OCI-LY7 (cell line): ENCODE measurements around the gene CXCR5. TPM values are rescaled to one million over a fixed set of nuclear protein-coding genes. Genes with fewer than 3 reads are reported as not detected.

Source experiments
- BruUV-seq: library from RNA; stranded (reverse); fragments of 400-500 nt; replicated peaks from 2 replicates; lab custom pipeline; 2021; lab: Mats Ljungman, UMichigan
- CTCF ChIA-PET: fragments of 300-600 bp; sonication (Branson Sonifier 250); formaldehyde crosslinking; loops from one replicate; lab custom pipeline; 2022; ENCODE audit warnings: antibody characterized with exemption; ENCODE audit not compliant: unreplicated experiment; lab: Charles Lee
- POLR2A ChIA-PET: fragments of 300-600 bp; sonication (Branson Sonifier 250); formaldehyde crosslinking; loops from one replicate; lab custom pipeline; 2022; ENCODE audit warnings: antibody characterized with exemption; lab: Charles Lee
- DNase-seq: peaks from one replicate; pipeline ENCODE4 v3.0.0-alpha.2; 2015; ENCODE audit warnings: low spot score
- H2AFZ ChIP-seq: fragments of 200-600 bp; sonication (generic), shearing (Covaris generic); 2 replicates; pipeline ENCODE4 v1.6.1; 2014; ENCODE audit warnings: mild to moderate bottlenecking, antibody characterized with exemption, low read length, moderate library complexity
- H3K27ac ChIP-seq: fragments of 200-600 bp; sonication (generic); 2 replicates; pipeline ENCODE4 v1.5.1; 2014; ENCODE audit warnings: mixed run types, low read depth, mild to moderate bottlenecking, moderate library complexity, low read length, inconsistent platforms; ENCODE audit not compliant: poor library complexity, severe bottlenecking
- H3K36me3 ChIP-seq: fragments of 200-600 bp; sonication (generic); 2 replicates; pipeline ENCODE4 v1.6.1; 2014; ENCODE audit warnings: mild to moderate bottlenecking, antibody characterized with exemption, low read length, moderate library complexity, mixed read lengths; ENCODE audit not compliant: insufficient read depth
- H3K4me1 ChIP-seq: fragments of 200-600 bp; sonication (generic); 2 replicates; pipeline ENCODE4 v1.5.1; 2014; ENCODE audit warnings: mild to moderate bottlenecking, low read length; ENCODE audit not compliant: insufficient read depth, poor library complexity, severe bottlenecking
- H3K4me2 ChIP-seq: fragments of 200-600 bp; sonication (generic); 2 replicates; pipeline ENCODE4 v1.6.1; 2014; ENCODE audit warnings: mild to moderate bottlenecking, low read length
- H3K4me3 ChIP-seq: fragments of 200-600 bp; sonication (generic); 2 replicates; pipeline ENCODE4 v1.5.1; 2014; ENCODE audit warnings: mild to moderate bottlenecking, low read depth, low read length; ENCODE audit not compliant: poor library complexity, severe bottlenecking
- H3K79me2 ChIP-seq: fragments of 200-600 bp; sonication (generic); 2 replicates; pipeline ENCODE4 v1.6.1; 2016; ENCODE audit warnings: low read depth, mild to moderate bottlenecking, low read length, moderate library complexity, mixed read lengths; ENCODE audit not compliant: insufficient read depth
- H3K9me2 ChIP-seq: fragments of 200-600 bp; sonication (generic); 2 replicates; pipeline ENCODE4 v1.6.1; 2016; ENCODE audit warnings: mild to moderate bottlenecking, low read length, mixed read lengths; ENCODE audit not compliant: insufficient read depth
- H3K9me3 ChIP-seq: fragments of 200-600 bp; sonication (generic); 2 replicates; pipeline ENCODE4 v1.6.1; 2014; ENCODE audit warnings: mild to moderate bottlenecking, mixed run types, low read length, mixed read lengths
- H4K20me1 ChIP-seq: fragments of 200-600 bp; sonication (generic); 2 replicates; pipeline ENCODE4 v1.6.1; 2014; ENCODE audit warnings: mild to moderate bottlenecking, antibody characterized with exemption, low read length, moderate library complexity, mixed read lengths; ENCODE audit not compliant: insufficient read depth
- EZH2phosphoT487 ChIP-seq: fragments of 200-600 bp; sonication (generic); IDR thresholded peaks from 2 replicates; pipeline ENCODE4 v1.6.1; 2018; ENCODE audit warnings: low read depth, borderline replicate concordance, mild to moderate bottlenecking, mixed run types, antibody characterized with exemption, low read length, moderate library complexity, mixed read lengths
- intact Hi-C: fragments of 100-400 bp; cut with micrococcal nuclease; formaldehyde crosslinking; loops from one replicate; pipeline ENCODE4 v1.10.0; 2022; ENCODE audit not compliant: unreplicated experiment
- total RNA-seq, 2 experiments: library from RNA; depleted of rRNA in 1 of 2; stranded (reverse); fragments of >200 nt in 1 of 2; shearing (Covaris generic) in 1 of 2; gene quantifications; 2 replicates each; pipeline ENCODE4 v1.2.3, GENCODE V29; 2014 to 2022
- TF ChIP-seq, protein P1 (sequence below): fragments of 200-600 bp; sonication (generic); conservative IDR thresholded peaks from 2 replicates; pipeline ENCODE4 v1.5.1; 2014; ENCODE audit warnings: mild to moderate bottlenecking, antibody characterized with exemption, low read length, moderate library complexity, mixed read lengths

CXCR5 gene
- total RNA-seq, 2 experiments from 2014 or later, result 3.3 to 7.3 TPM

DNA sequence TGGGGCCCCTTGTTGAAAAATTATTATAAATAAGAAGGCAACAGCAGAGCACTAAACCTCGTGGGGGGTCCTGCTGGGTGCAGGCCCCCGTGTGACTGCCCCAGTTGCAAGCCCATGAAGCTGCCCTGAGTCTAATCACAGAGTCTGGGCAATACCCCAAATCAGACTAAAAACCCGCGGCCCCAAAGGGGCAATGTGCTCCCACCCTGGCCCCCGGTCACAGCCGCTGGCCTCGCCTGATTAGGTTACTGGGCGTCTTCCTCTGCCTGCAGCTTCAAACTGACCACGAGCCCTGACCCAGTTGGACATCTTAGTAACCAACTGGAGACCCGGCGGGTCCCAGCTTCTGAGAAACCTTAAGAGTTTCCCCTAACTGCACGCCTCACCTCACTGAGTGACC lies 1.6 kb downstream of the CXCR5 start:
- POLR2A ChIA-PET, result interaction anchor here (0.5 to 1.9 kb wide), 7 partner anchors 13 to 85 kb away, joined by 3 to 6 read pairs (median 4); no protein-coding TSS in a partner anchor
- no peaks in the 10 kb centered on the region for H4K20me1 ChIP-seq
- no peak overlapping the region for H3K27ac ChIP-seq
- peak overlapping the region; percentile 61 for H3K4me3 ChIP-seq
- no peak for DNase-seq
- CTCF ChIA-PET, result interaction anchor here (0.6 to 1.5 kb wide), 3 partner anchors 9 to 133 kb away, joined by 5 to 7 read pairs (median 6); partner anchors contain the start of genes RPS25 and TRAPPC4
- BruUV-seq, result no TSS peak
- TF ChIP-seq, protein P1, sequence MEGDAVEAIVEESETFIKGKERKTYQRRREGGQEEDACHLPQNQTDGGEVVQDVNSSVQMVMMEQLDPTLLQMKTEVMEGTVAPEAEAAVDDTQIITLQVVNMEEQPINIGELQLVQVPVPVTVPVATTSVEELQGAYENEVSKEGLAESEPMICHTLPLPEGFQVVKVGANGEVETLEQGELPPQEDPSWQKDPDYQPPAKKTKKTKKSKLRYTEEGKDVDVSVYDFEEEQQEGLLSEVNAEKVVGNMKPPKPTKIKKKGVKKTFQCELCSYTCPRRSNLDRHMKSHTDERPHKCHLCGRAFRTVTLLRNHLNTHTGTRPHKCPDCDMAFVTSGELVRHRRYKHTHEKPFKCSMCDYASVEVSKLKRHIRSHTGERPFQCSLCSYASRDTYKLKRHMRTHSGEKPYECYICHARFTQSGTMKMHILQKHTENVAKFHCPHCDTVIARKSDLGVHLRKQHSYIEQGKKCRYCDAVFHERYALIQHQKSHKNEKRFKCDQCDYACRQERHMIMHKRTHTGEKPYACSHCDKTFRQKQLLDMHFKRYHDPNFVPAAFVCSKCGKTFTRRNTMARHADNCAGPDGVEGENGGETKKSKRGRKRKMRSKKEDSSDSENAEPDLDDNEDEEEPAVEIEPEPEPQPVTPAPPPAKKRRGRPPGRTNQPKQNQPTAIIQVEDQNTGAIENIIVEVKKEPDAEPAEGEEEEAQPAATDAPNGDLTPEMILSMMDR, result no peak
- no peak for TF ChIP-seq EZH2phosphoT487
- H3K79me2 ChIP-seq, result no peaks in the 10 kb centered on the region
- no peaks in the 10 kb centered on the region for H3K9me3 ChIP-seq
- peak overlapping the region; percentile 75 for H3K4me2 ChIP-seq
- peaks cover 82% of the 10 kb centered on the region for H3K4me1 ChIP-seq
- no peaks in the 10 kb centered on the region for H3K36me3 ChIP-seq
- intact Hi-C loops, result no loop called here
- no peaks in the 10 kb centered on the region for H3K9me2 ChIP-seq
- H2AFZ ChIP-seq, result no peak overlapping the region

- intact Hi-C loops, result no loop called here
- H3K4me1 ChIP-seq, result peaks cover 89% of the 10 kb centered on the region
- peak overlapping the region; percentile 61 for H3K4me3 ChIP-seq
- H3K4me2 ChIP-seq, result peak overlapping the region; percentile 75
- no peak overlapping the region for H2AFZ ChIP-seq
- H3K36me3 ChIP-seq, result no peaks in the 10 kb centered on the region
- H3K79me2 ChIP-seq, result no peaks in the 10 kb centered on the region
- DNase-seq, result no peak
- POLR2A ChIA-PET, result interaction anchor here (0.5 to 1.9 kb wide), 11 partner anchors 13 to 217 kb away, joined by 3 to 6 read pairs (median 4); no protein-coding TSS in a partner anchor
- H3K9me3 ChIP-seq, result no peaks in the 10 kb centered on the region
- no peak for TF ChIP-seq EZH2phosphoT487
- TF ChIP-seq, protein P1, result no peak
- BruUV-seq, result no TSS peak
- no peaks in the 10 kb centered on the region for H4K20me1 ChIP-seq
- H3K9me2 ChIP-seq, result no peaks in the 10 kb centered on the region
- no peak overlapping the region for H3K27ac ChIP-seq
- CTCF ChIA-PET, result interaction anchor here (0.6 to 1.5 kb wide), 4 partner anchors 9 to 132 kb away, joined by 3 to 7 read pairs (median 6); partner anchors contain the start of genes RPS25 and TRAPPC4
These were observed 2.3 kb downstream of the CXCR5 start for GRCh38 chr11:118885831-118886565.
